HUDEP-2 (cell line): ENCODE measurements around the gene RNF187.

Source experiments
- DNase-seq, 76 experiments: peaks; one replicate each; lab custom pipeline; 2025; ENCODE audit not compliant: unreplicated experiment in 76 of 76; lab: John Stamatoyannopoulos, UW

Gene RNF187

DNA sequence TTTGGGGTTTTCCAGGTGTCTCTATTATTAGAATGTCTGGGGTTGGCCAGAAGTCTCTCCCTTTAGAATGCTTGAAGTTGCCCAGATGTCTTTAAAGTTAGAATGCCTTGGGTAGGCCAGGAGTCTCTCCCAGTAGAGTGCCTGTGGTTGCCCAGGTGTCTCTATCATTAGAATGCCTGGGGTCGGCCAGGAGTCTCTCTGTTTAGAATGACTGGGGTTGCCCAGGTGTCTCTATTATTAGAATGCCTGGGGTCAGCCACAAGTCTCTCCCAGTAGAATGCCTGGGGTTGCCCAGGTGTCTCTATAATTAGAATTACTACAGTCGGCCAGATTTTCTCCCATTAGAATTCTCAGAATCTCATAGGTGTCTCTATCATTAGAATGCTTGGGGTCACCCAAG is 55.2 kb downstream of the RNF187 start:
- DNase-seq: no peak

DNA sequence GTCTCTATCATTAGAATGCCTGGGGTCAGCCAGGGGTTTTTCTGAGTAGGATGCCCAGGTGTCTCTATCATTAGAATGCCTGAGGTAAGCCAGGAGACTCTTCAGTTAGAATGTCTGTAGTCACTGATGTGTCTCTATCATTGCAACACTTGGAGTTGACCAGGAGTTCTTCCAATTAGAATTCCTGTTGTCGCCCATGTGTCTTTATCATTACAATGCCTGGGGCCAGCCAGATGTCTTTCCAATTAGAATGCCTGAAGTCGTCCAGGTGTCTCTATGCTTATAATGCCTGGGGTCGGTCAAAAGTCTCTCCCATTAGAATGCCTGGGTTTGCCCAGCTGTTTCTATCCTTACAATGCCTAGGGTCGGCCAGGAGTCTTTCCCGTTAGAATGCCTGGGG is 55.8 kb downstream of the RNF187 start:
- no peak for DNase-seq

DNA sequence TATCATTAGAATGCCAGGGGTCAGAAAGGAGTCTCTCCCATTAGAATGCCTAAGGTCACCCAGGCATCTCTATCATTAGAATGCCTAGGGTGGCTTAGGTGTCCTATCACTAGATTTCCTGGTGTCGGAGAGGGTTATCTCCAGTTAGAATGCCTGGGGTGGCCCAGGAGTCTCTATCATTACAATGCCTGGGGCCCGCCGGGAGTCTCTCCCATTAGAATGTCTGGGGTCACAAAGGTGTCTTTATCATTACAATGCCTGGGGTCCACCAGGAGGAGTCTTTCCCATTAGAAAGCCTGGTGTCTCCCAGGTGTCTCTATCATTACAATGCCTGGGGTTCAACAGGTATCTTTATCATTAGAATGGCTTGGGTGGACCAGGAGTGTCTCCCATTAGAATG is 56.2 kb downstream of the RNF187 start:
- no peak for DNase-seq

DNA sequence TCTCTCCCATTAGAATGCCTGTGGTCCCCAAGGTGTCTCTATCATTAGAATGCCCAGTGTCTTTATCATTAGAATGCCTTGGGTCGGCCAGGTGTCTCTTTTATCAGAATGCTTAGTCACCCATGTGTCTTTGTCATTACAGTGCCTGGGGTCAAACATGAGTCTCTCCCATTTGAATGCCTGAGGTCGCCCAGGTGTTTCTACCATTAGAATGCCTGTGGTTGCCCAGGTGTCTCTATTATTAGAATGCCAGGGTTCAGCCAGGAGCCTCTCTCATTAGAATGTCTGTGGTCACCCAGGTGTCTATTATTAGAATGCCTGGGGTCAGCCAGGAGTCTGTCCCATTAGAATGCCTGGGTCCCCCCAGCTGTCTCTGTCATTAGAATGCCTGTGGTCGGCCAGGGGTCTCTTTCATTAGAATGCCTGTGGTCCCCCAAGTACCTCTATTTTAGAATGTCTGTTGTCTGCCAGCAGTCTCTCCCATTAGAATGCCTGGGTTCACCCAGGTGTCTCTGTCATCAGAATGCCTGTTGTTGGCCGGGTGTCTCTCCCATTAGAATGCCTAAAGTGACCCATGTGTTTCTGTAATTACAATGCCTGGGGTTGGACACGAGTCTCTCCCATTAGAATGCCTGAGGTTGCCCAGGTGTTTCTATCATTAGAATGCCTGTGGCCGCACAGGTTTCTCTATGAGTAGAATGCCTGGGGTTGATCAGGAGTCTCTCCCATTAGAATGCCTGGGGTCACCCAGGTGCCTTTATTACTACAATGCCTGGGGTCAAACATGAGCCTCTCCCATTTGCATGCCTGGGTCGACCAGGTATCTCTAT is 57.1 kb downstream of the RNF187 start:
- no peak for DNase-seq

DNA sequence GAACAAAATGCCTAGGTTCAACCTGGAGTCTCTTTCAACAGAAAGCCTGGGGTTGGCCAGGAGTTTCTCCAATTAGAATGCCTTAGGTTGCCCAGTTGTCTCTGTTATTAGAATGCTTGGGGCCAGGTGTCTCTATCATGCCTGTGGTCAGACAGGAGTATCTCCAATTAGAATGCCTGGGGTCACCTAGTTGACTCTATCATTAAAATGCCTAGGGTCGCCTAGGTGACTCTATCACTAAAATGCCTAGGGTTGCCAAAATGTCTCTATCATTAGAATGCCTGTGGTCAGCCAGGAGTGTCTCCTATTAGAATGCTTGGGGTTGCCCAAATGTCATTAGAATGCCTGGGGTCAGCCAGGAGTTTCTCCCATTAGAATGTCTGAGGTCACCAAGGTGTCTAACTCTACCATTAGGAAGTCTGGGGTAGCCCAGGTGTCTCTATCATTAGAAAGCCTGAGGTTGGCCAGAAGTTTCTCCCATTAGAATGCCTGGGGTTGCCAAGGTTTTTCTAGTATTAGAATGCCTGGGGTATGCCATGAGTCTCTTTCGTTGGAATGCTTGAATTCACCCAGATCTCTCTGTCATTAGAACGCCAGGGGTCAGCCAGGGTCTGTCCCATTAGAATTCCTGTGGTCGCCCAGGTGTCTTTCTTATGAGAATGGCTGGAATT is 57.9 kb downstream of the RNF187 start:
- DNase-seq: no peak
